ENCODE data around the gene DONSON.

GRCh38 chr21:33578959-33579542 lies 9.4 kb downstream of the DONSON start:
- no peak for TF ChIP-seq CTCF (IDR thresholded peaks at IDR 0.05; ENCODE audit: borderline replicate concordance, extremely low read depth, low read length, poor library complexity, severe bottlenecking)
- TF ChIP-seq EZH2 (IDR thresholded peaks at IDR 0.05; ENCODE audit: borderline replicate concordance, low read depth, low read length, severe bottlenecking) = no peak

Data from DND-41 (cell line).